Measurements from ENCODE around the gene SNRK.

DNA sequence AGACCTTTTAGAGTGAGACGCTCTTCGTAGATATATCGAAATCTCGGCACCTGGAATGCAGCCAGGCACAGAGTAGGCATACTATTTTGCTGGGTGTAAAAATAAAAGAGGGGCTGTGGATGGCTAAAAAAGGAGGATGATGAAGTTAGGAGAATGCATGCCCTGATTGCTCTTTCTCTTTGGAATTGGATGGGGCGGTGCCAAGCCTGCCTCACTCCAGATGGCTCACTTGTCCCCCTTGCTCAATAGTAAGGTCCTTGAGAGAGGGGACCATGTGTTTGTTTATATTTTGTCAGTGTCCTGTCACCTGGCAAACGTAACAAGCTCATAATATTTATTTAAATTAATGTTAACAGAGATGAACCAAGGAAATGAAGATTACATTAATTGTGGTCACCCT, 33.0 kb downstream of the SNRK start:
- TF ChIP-seq, protein P1, sequence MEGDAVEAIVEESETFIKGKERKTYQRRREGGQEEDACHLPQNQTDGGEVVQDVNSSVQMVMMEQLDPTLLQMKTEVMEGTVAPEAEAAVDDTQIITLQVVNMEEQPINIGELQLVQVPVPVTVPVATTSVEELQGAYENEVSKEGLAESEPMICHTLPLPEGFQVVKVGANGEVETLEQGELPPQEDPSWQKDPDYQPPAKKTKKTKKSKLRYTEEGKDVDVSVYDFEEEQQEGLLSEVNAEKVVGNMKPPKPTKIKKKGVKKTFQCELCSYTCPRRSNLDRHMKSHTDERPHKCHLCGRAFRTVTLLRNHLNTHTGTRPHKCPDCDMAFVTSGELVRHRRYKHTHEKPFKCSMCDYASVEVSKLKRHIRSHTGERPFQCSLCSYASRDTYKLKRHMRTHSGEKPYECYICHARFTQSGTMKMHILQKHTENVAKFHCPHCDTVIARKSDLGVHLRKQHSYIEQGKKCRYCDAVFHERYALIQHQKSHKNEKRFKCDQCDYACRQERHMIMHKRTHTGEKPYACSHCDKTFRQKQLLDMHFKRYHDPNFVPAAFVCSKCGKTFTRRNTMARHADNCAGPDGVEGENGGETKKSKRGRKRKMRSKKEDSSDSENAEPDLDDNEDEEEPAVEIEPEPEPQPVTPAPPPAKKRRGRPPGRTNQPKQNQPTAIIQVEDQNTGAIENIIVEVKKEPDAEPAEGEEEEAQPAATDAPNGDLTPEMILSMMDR (conservative IDR thresholded peaks at IDR 0.05; ENCODE audit: low read length) = no peak
- no peak for TF ChIP-seq EZH2phosphoT487 (IDR thresholded peaks at IDR 0.05; ENCODE audit: borderline replicate concordance)
